HepG2 (cell line): Measurements from ENCODE around the gene CPE. TPM values are rescaled to one million over a fixed set of nuclear protein-coding genes. Genes with fewer than 3 reads are reported as not detected.

ENCODE experiments used
- ATAC-seq: fragments of 200-7000 bp; cut with Tn5 transposase; 3 replicates; pipeline ENCODE4 v1.9.1; 2020; ENCODE audit warnings: mild to moderate bottlenecking, moderate library complexity
- BruUV-seq: library from RNA; stranded (reverse); fragments of 400-500 nt; replicated peaks from 2 replicates; lab custom pipeline; 2021; lab: Mats Ljungman, UMichigan
- CTCF ChIA-PET: fragments of 300-600 bp; formaldehyde crosslinking; extraction: SDS; loops from one replicate; lab custom pipeline; 2021; ENCODE audit warnings: low total read pairs, inconsistent platforms, low intra/inter-chr PET ratio; lab: Yijun Ruan, JAX
- POLR2A ChIA-PET: fragments of 350-600 bp; sonication (Branson Sonifier 250); formaldehyde crosslinking; loops from one replicate; lab custom pipeline; 2020; ENCODE audit warnings: antibody characterized with exemption, inconsistent platforms; lab: Yijun Ruan, JAX
- DNase-seq: peaks from one replicate; pipeline ENCODE4 v3.0.0-alpha.2; 2015; ENCODE audit warnings: low spot score
- FAIRE-seq: peaks from 3 replicates; lab custom pipeline; 2011; peaks lifted over from hg19 to GRCh38; lab: Jason Lieb, UNC
- H2AFZ ChIP-seq: one replicate; pipeline ENCODE4 v1.6.1; 2011; ENCODE audit warnings: low read length, inconsistent platforms
- H3K27ac ChIP-seq: fragments of 300-600 bp; 3 replicates; pipeline ENCODE4 v1.8.0; 2011; ENCODE audit warnings: mixed run types, mild to moderate bottlenecking, mixed read lengths, low read length, inconsistent platforms; ENCODE audit not compliant: insufficient read depth; ENCODE audit errors: extremely low read length
- H3K27me3 ChIP-seq, 2 experiments: fragments of 200-600 bp in 1 of 2; 2 replicates in 1 of 2; 3 replicates in 1 of 2; pipeline versions ENCODE4 v1.6.0 to v1.8.0; 2011; ENCODE audit warnings: low read length in 2 of 2, mild to moderate bottlenecking in 2 of 2, moderate library complexity in 2 of 2, inconsistent platforms in 1 of 2; ENCODE audit not compliant: insufficient read depth in 2 of 2, control insufficient read depth in 1 of 2
- H3K36me3 ChIP-seq, 2 experiments: fragments of 200-600 bp in 1 of 2; replicated peaks in 1 of 2; 2 replicates in 1 of 2; 3 replicates in 1 of 2; pipeline versions ENCODE4 v1.5.1 to v1.8.0; 2011; ENCODE audit warnings: low read length in 2 of 2, inconsistent platforms in 1 of 2; ENCODE audit not compliant: insufficient read depth in 2 of 2, control insufficient read depth in 1 of 2
- H3K4me1 ChIP-seq: 2 replicates; pipeline ENCODE4 v1.5.1; 2012; ENCODE audit warnings: low read length, inconsistent platforms; ENCODE audit not compliant: insufficient read depth
- H3K4me2 ChIP-seq: 2 replicates; pipeline ENCODE4 v1.6.0; 2011; ENCODE audit warnings: low read depth, low read length, inconsistent platforms
- H3K4me3 ChIP-seq, 3 experiments: fragments of 200-600 bp in 1 of 3; sonication (generic), shearing (Covaris generic) in 1 of 3; replicated peaks in 1 of 3; 2 replicates each; pipeline ENCODE4 v1.5.1; 2011 to 2016; ENCODE audit warnings: low read length in 3 of 3, inconsistent platforms in 2 of 3, low read depth in 2 of 3, mild to moderate bottlenecking in 2 of 3, control low read depth in 1 of 3, mixed read lengths in 1 of 3; ENCODE audit not compliant: insufficient read depth in 1 of 3
- H3K79me2 ChIP-seq: one replicate; pipeline ENCODE4 v1.6.1; 2011; ENCODE audit warnings: low read length, inconsistent platforms; ENCODE audit not compliant: insufficient read depth
- H3K9ac ChIP-seq: 2 replicates; pipeline ENCODE4 v1.6.0; 2011; ENCODE audit warnings: mild to moderate bottlenecking, low read depth, low read length, inconsistent platforms; ENCODE audit not compliant: insufficient read depth
- H3K9me3 ChIP-seq: 2 replicates; pipeline ENCODE4 v1.5.1; 2012; ENCODE audit warnings: mild to moderate bottlenecking, low read length
- H4K20me1 ChIP-seq: 2 replicates; pipeline ENCODE4 v1.6.0; 2011; ENCODE audit warnings: inconsistent platforms, mild to moderate bottlenecking, low read length, moderate library complexity; ENCODE audit not compliant: insufficient read depth
- CENPX ChIP-seq: sonication (generic); formaldehyde crosslinking; IDR thresholded peaks from 2 replicates; pipeline ENCODE4 v1.9.0; 2021; ENCODE audit warnings: mild to moderate bottlenecking, missing genetic modification reagents, moderate library complexity
- EED ChIP-seq: sonication (generic); formaldehyde crosslinking; IDR thresholded peaks from 2 replicates; pipeline ENCODE4 v1.5.0; 2020; ENCODE audit warnings: mild to moderate bottlenecking, missing genetic modification reagents
- ETV5 ChIP-seq: IDR thresholded peaks from 2 replicates; pipeline ENCODE4 v1.6.1; 2018; ENCODE audit warnings: missing biosample characterization, missing genetic modification reagents, inconsistent platforms, borderline replicate concordance
- IKZF1 ChIP-seq: fragments of 450-650 bp; IDR thresholded peaks from 2 replicates; pipeline ENCODE4 v1.7.1; 2016
- KLF6 ChIP-seq: IDR thresholded peaks from 2 replicates; pipeline ENCODE4 v1.8.0; 2016; ENCODE audit warnings: missing biosample characterization, missing genetic modification reagents
- PRDM10 ChIP-seq: sonication (generic); formaldehyde crosslinking; IDR thresholded peaks from 2 replicates; pipeline ENCODE4 v1.4.0; 2020; ENCODE audit warnings: low read depth, missing genetic modification reagents
- ZNF34 ChIP-seq: sonication (generic); formaldehyde crosslinking; IDR thresholded peaks from 2 replicates; pipeline ENCODE4 v1.4.0; 2020; ENCODE audit warnings: mild to moderate bottlenecking, missing genetic modification reagents, borderline replicate concordance
- ZNF383 ChIP-seq: sonication (generic); formaldehyde crosslinking; IDR thresholded peaks from 2 replicates; pipeline ENCODE4 v1.4.0; 2020; ENCODE audit warnings: missing genetic modification reagents, mild to moderate bottlenecking, borderline replicate concordance
- ZNF567 ChIP-seq: sonication (generic); formaldehyde crosslinking; IDR thresholded peaks from 2 replicates; pipeline ENCODE4 v1.8.1; 2023; ENCODE audit warnings: mild to moderate bottlenecking, missing genetic modification reagents, borderline replicate concordance
- ZNF672 ChIP-seq: sonication (generic); formaldehyde crosslinking; IDR thresholded peaks from 2 replicates; pipeline ENCODE4 v1.8.1; 2022; ENCODE audit warnings: missing genetic modification reagents
- WGBS: methylation state at CpG from one replicate; pipeline ENCODE4 v1.1.6; 2017; ENCODE audit warnings: low lambda C conversion rate; 5-methylcytosine and 5-hydroxymethylcytosine counted together
- in situ Hi-C: cut with HindIII; loops from 2 replicates; pipeline ENCODE4 v1.10.0; 2017; ENCODE audit warnings: low pct_unique_long_range_greater_than_20kb; ENCODE audit not compliant: extremely low pct_ligation_motif_present
- intact Hi-C: fragments of 100-400 bp; cut with micrococcal nuclease; formaldehyde crosslinking; loops from one replicate; pipeline ENCODE4 v1.10.0; 2022; ENCODE audit not compliant: unreplicated experiment
- polyA plus RNA-seq, 8 experiments: library from polyadenylated mRNA; depleted of rRNA in 3 of 8; stranded (reverse) in 7 of 8; unstranded in 1 of 8; fragments of >200 nt; fragmentation: Illumina TruSeq in 4 of 8; extraction: Trizol in 4 of 8; gene quantifications; 2 replicates each; pipeline versions ENCODE4 v1.2.1 to v1.2.3, GENCODE V29; 2011 to 2016; ENCODE audit warnings: low read depth in 4 of 8, missing spikeins in 1 of 8, mixed read lengths in 1 of 8; ENCODE audit not compliant: insufficient read depth in 1 of 8
- total RNA-seq, 5 experiments: library from RNA; depleted of rRNA; stranded (reverse); fragments of >200 nt; fragmentation: Illumina TruSeq; extraction: Trizol; gene quantifications; 2 replicates each; pipeline ENCODE4 v1.2.3, GENCODE V29; 2016; ENCODE audit warnings: low read depth in 1 of 5

The CPE gene
- total and polyA plus RNA-seq, 2 of the 13 experiments (the other 11 are each of a cell fraction or from before 2014, with no cell fraction given): 268 to 852 TPM

GRCh38 chr4:165524532-165525190 lies 145.9 kb downstream of the CPE start:
- no peaks in the 10 kb centered on the region for H3K36me3 ChIP-seq
- no peaks in the 10 kb centered on the region for H3K9me3 ChIP-seq
- BruUV-seq: no TSS peak
- no peak overlapping the region for H3K27ac ChIP-seq
- H2AFZ ChIP-seq: no peak overlapping the region
- H3K9ac ChIP-seq: no peak overlapping the region
- H3K79me2 ChIP-seq: no peaks in the 10 kb centered on the region
- no peak for FAIRE-seq
- H3K27me3 ChIP-seq: no peaks in the 10 kb centered on the region
- POLR2A ChIA-PET: no interaction called here
- DNase-seq: no peak
- WGBS: 55% methylated on average over 9 of the region's 9 CpGs
- no peaks in the 10 kb centered on the region for H4K20me1 ChIP-seq
- CTCF ChIA-PET: no interaction called here
- intact Hi-C loops (no loop called here), in situ Hi-C loops (no loop called here)
- no peak overlapping the region for H3K4me2 ChIP-seq
- no peak for ATAC-seq
- H3K4me3 ChIP-seq: no peak overlapping the region
- H3K4me1 ChIP-seq: no peaks in the 10 kb centered on the region
- TF ChIP-seq EED (CRISPR knock-in tag) (no peak), ZNF34 (CRISPR knock-in tag) (no peak), ZNF672 (no peak), CENPX (no peak), PRDM10 (CRISPR knock-in tag) (no peak), ZNF383 (CRISPR knock-in tag) (no peak), ZNF567 (CRISPR knock-in tag) (no peak), ETV5 (CRISPR knock-in tag) (no peak), IKZF1 (no peak), KLF6 (CRISPR knock-in tag) (no peak)
